Skeletal muscle tissue (tissue), 5 donors: ENCODE measurements around the gene FKBP6. TPM values are rescaled to one million over a fixed set of nuclear protein-coding genes. Genes with fewer than 3 reads are reported as not detected.
"Not testable (repeated sequence)": the region's sequence is repeated elsewhere in the genome, so short reads cannot be mapped to it uniquely, and the experiment has no call there.

Experiments used
- H3K27ac ChIP-seq: one replicate; pipeline ENCODE4 v1.7.0; 2013; ENCODE audit warnings: mild to moderate bottlenecking, low read depth, low read length, inconsistent platforms
- H3K27me3 ChIP-seq, 3 donors: one replicate each; pipeline ENCODE4 v1.7.0; 2013; ENCODE audit warnings: low read length in 3 of 3; ENCODE audit not compliant: control insufficient read depth in 3 of 3, insufficient read depth in 3 of 3
- H3K36me3 ChIP-seq, 3 donors: one replicate each; pipeline ENCODE4 v1.7.0; 2013; ENCODE audit warnings: low read length in 3 of 3; ENCODE audit not compliant: control insufficient read depth in 3 of 3, insufficient read depth in 3 of 3
- H3K4me1 ChIP-seq, 3 donors: one replicate each; pipeline ENCODE4 v1.7.0; 2013; ENCODE audit warnings: low read length in 3 of 3, mild to moderate bottlenecking in 3 of 3; ENCODE audit not compliant: control insufficient read depth in 3 of 3, insufficient read depth in 3 of 3
- H3K4me3 ChIP-seq, 3 donors: one replicate each; pipeline ENCODE4 v1.7.0; 2013; ENCODE audit warnings: low read length in 3 of 3
- H3K9ac ChIP-seq, 3 donors: one replicate each; pipeline ENCODE4 v1.7.0; 2013; ENCODE audit warnings: low read length in 3 of 3, mild to moderate bottlenecking in 3 of 3, moderate library complexity in 2 of 3, low read depth in 1 of 3
- H3K9me3 ChIP-seq, 3 donors: one replicate each; pipeline ENCODE4 v1.7.0; 2013; ENCODE audit warnings: low read length in 3 of 3; ENCODE audit not compliant: control insufficient read depth in 3 of 3
- small RNA-seq: library from RNA; depleted of rRNA; stranded (forward); fragments of <200 nt; gene quantifications from one replicate; pipeline ENCODE3, GENCODE V24; 2014
- total RNA-seq: library from RNA; depleted of rRNA; stranded (reverse); fragments of >200 nt; gene quantifications from one replicate; pipeline ENCODE4 v1.2.3, GENCODE V29; 2014
- donor health status: Osteomylitis.

FKBP6 gene
- total RNA-seq, 1 donor from 2014 or later: under 0.01 TPM

DNA sequence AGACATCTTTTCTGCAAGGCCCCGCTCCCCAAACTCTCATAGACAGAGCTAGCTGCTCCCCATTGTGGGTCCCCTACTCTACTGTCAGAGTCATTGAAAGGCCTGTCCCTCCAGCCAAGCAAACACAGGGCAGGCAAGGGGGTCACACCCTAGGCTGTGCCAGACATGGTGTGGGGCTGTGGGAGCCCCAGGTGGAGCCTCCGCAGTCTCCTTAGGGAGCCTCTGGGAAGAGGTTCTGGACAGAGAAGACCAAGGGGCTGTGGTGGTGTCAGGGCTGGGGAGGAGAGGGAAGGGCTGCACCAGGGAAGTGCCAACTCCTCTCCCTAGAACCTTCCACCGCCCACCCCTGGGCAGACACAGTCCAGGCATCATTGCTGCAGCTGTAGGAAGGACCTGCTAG is 76.9 kb downstream of the FKBP6 start:
- H3K9ac ChIP-seq, H3K27ac ChIP-seq, H3K36me3 ChIP-seq, H3K9me3 ChIP-seq, H3K4me3 ChIP-seq, H3K4me1 ChIP-seq, H3K27me3 ChIP-seq: not testable (repeated sequence)

Small RNA genes lying within 50 kb of the gene (small RNA-seq; reads per million reads assigned to genes)
- gene RF00019 (not detected), gene RNU6-1080P (not detected)

Other genes starting within 250 kb of the FKBP6 start
- gene SPDYE9, start 242.1 kb upstream of the FKBP6 start, total RNA-seq: not detected
- 13.0 TPM for gene NSUN5, start 19.3 kb upstream of the FKBP6 start, total RNA-seq
- gene TRIM50, start 79 bp upstream of the FKBP6 start, total RNA-seq: 0.52 TPM
- 13.0 TPM for gene FZD9, start 105.6 kb downstream of the FKBP6 start, total RNA-seq
- gene BAZ1B, start 194.1 kb downstream of the FKBP6 start, total RNA-seq: 38.1 TPM
- gene BCL7B, start 229.5 kb downstream of the FKBP6 start, total RNA-seq: 6.8 TPM